OCI-M1 (cell line): ENCODE measurements around the gene LRRC30.
A peak's percentile ranks its signal among the peaks of the same experiment; 100 is the strongest.
"Not testable (repeated sequence)": the region's sequence is repeated elsewhere in the genome, so short reads cannot be mapped to it uniquely, and the experiment has no call there.

ENCODE experiments used
- DNase-seq: peaks from one replicate; lab custom pipeline; 2025; lab: John Stamatoyannopoulos, UW

Gene LRRC30

GRCh38 chr18:7230626-7231349, at the start of gene LRRC30:
Gene LRRC30, plus strand, starts transcription at chr18:7231089. Its CDS starts 50 bp downstream, at chr18:7231139.
- DNase-seq: no peak

- no peak for DNase-seq
These were observed 45.2 kb upstream of the LRRC30 start for GRCh38 chr18:7185701-7186100.

GRCh38 chr18:7190547-7191156, 40.2 kb upstream of the LRRC30 start:
- DNase-seq: no peak

- no peak for DNase-seq
These were observed 39.2 kb upstream of the LRRC30 start for GRCh38 chr18:7191736-7192135.

GRCh38 chr18:7195266-7195665, 35.6 kb upstream of the LRRC30 start:
- no peak for DNase-seq

GRCh38 chr18:7196421-7196820, 34.5 kb upstream of the LRRC30 start:
- no peak for DNase-seq

GRCh38 chr18:7197854-7198253, 33.0 kb upstream of the LRRC30 start:
- DNase-seq: no peak

GRCh38 chr18:7198326-7198725, 32.6 kb upstream of the LRRC30 start:
- no peak for DNase-seq

- no peak for DNase-seq
These were observed 29.8 kb upstream of the LRRC30 start for GRCh38 chr18:7201096-7201495.

GRCh38 chr18:7202169-7202568, 28.7 kb upstream of the LRRC30 start:
- DNase-seq: no peak

- DNase-seq: not testable (repeated sequence)
These were observed 27.3 kb upstream of the LRRC30 start for GRCh38 chr18:7203601-7204000.

GRCh38 chr18:7205346-7205745, 25.5 kb upstream of the LRRC30 start:
- no peak for DNase-seq

- no peak for DNase-seq
These were observed 24.7 kb upstream of the LRRC30 start for GRCh38 chr18:7206217-7206616.

- no peak for DNase-seq
These were observed 23.4 kb upstream of the LRRC30 start for GRCh38 chr18:7207366-7207915.

- DNase-seq: peak; percentile 63
These were observed 9.3 kb upstream of the LRRC30 start for GRCh38 chr18:7221424-7222155.

GRCh38 chr18:7224198-7224597, 6.7 kb upstream of the LRRC30 start:
- DNase-seq: no peak

- no peak for DNase-seq
These were observed 1.3 kb downstream of the LRRC30 start for GRCh38 chr18:7232218-7232617.

- DNase-seq: no peak
These were observed 2.4 kb downstream of the LRRC30 start for GRCh38 chr18:7233134-7233810.

GRCh38 chr18:7234091-7234490, 3.2 kb downstream of the LRRC30 start:
- DNase-seq: no peak

GRCh38 chr18:7234956-7235355, 4.1 kb downstream of the LRRC30 start:
- no peak for DNase-seq

- DNase-seq: no peak
These were observed 5.2 kb downstream of the LRRC30 start for GRCh38 chr18:7236072-7236471.

- no peak for DNase-seq
These were observed 6.0 kb downstream of the LRRC30 start for GRCh38 chr18:7236933-7237332.
